HG02798 (cell line): ENCODE results near the gene INPP5A.

Experiments used
- ATAC-seq: cut with Tn5 transposase; IDR thresholded peaks from one replicate; pipeline ENCODE4 v1.9.1; 2021; ENCODE audit warnings: mild to moderate bottlenecking; ENCODE audit not compliant: unreplicated experiment, poor library complexity

Gene INPP5A

GRCh38 chr10:132576671-132577349 is 39.2 kb downstream of the INPP5A start:
- no peak for ATAC-seq

DNA sequence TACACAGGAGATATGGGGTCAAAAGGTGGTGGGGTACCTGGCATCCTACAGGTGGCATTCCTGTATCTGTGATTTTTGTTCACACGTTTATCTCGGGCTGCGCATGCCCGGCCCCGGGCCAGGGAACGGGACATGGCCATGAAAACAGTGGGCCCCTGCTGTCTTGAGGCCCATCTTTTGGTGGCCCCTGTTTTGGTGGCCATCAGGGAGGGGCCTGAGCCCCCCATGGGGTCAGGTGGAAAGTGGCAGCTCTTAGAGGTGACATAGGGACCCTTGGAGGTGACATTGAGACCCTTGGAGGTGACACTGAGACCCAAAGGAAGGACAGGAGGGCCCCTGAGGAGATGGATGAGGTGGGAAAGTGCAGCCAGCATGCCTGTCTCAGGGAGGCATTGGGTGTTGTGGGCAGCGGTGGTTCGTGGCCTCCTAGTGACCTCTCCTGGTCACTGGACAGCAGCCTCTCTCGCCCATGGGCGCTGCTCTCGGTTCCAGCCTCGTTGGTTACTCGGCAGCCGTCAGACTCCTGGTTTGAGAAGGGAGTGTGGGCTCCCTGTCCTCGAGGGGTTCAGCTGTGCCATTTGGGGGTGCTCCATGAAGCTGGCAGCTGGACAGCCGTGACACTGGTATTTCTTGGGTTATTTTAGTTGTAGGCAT is 39.9 kb downstream of the INPP5A start:
- no peak for ATAC-seq

GRCh38 chr10:132578287-132578951 is 40.8 kb downstream of the INPP5A start:
- ATAC-seq: no peak

- no peak for ATAC-seq
Observed at GRCh38 chr10:132579027-132579859, 41.7 kb downstream of the INPP5A start.

GRCh38 chr10:132580143-132580542 is 42.6 kb downstream of the INPP5A start:
- ATAC-seq: no peak

DNA sequence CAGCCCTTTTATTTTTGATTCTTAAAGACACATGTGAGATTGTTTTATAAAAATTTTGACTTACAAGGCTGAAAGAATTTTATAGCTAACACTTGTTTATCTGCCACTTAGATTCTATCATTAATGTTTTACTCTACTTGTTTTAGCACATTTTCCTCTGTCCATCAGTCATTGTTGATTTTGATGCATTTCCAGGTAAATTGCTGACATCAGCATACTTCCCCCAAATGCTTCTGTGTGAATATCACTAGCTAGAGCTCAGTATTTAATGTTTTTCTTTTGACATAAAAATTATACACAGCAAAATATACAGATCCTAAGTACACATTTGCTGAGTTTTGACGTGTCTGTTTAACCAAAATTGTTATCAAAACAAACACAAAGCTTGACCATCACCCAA is 43.0 kb downstream of the INPP5A start:
- no peak for ATAC-seq

DNA sequence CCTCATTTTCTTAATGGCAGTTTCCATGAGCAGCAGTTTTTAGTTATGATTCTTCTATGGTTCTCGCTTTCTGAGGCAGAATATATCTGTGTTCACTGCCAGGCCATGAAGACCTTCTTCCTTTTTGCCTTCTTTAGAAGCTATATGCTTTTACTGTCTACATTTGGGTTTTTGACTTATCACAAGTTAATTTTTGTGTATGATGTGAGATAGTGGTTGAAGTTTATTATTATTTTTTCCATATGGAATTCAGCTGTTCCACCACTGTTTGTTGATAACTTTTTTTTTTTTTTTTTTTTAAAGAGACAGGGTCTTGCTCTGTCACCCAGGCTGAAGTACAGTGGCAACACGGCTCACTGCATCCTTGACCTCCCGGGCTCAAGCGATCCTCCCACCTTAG is 44.5 kb downstream of the INPP5A start:
- ATAC-seq: no peak

GRCh38 chr10:132582771-132583170 is 45.2 kb downstream of the INPP5A start:
- ATAC-seq: no peak

DNA sequence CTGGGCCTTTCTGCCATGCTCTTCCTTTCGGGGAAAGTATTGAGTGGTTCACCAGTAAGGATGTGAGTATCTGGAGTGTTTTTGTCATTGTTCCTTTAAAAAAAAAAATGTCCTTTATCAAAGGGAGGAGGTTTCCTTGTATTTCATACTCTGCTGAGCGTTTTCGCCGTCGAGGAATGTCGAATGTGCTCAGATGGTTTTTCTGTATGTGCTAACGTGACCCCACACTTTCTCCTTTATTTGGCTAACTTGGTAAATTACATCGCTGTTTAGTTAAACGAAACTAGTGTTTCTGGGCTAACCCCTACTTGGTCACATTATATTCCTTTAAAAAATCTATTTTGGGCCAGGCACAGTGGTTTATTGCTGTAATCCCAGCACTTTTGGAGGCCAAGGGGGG is 45.9 kb downstream of the INPP5A start:
- ATAC-seq: no peak

- no peak for ATAC-seq
Observed at GRCh38 chr10:132584081-132584480, 46.5 kb downstream of the INPP5A start.

- ATAC-seq: no peak
Observed at GRCh38 chr10:132585732-132586722, 48.4 kb downstream of the INPP5A start.

- no peak for ATAC-seq
Observed at GRCh38 chr10:132586739-132587138, 49.2 kb downstream of the INPP5A start.

GRCh38 chr10:132587175-132587574 is 49.6 kb downstream of the INPP5A start:
- no peak for ATAC-seq

DNA sequence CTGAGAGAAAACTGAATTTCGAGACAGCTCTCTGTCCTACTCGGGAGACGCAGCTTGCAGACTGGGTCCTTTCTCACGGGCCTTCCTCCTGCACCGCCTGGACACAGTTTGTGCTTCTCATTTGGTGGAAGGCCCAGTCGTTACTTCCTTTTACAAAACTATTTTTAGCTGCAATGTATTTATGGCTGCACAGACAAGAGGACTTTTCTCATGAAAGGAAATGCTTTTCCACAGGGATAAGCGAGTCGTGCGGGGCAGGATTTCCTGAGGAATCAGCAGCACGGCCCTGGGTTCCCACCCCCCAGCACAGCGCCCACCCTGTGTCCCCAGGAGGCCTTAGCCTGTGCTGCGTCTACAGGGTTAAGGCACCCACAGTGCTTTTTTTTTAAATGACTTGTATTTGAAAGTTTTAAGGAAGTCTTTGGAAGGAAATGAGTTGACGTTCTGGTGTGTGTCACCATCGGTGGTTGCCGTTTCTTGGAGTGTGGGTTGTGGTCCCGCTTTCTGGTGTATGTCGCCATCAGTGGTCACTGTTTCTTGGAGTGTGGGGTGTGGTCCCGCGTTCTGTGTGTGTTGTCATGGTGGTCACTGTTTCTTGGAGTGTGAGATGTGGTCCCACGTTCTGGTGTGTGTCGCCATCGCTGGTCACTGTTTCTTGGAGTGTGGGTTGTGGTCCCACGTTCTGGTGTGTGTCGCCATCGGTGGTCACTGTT is 50.9 kb downstream of the INPP5A start:
- no peak for ATAC-seq

DNA sequence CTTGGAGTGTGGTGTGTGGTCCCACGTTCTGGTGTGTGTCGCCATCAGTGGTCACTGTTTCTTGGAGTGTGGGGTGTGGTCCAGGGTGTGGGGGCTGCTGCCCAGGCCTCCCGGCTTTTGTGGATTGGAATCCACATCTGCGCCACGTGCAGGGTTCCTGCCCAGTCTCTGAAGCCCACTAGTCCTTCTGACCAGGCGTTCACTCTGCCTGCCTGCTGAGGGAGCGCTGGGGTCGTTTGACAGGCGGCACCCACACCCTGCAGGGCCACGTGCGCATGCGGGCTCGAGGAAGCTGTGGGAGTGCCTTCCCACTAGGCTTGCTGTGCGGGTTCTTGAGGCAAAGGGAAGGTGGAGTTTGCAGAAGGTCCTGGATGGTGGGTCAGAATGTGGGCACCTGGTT is 51.4 kb downstream of the INPP5A start:
- ATAC-seq: no peak

- no peak for ATAC-seq
Observed at GRCh38 chr10:132589681-132590080, 52.1 kb downstream of the INPP5A start.

- no peak for ATAC-seq
Observed at GRCh38 chr10:132590094-132590751, 52.6 kb downstream of the INPP5A start.

DNA sequence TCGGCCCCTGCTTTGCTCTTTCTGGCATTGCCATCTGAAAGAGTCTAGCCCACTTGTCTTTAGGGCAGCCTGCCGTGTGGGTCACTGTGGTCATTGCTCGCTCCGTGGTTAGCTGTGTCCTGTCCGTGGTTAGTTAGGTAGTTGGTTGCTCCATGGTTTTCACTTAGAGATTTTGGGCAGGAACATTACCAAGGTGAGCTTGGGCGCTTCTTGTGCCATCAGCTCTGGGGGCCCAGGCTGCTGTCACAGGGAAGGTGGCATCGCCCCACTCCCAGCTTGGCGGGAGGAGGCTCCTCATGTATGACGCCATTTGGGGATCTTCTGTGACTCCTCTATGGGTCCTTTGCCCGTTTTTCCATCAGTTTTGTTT is 53.1 kb downstream of the INPP5A start:
- ATAC-seq: no peak
